SK-N-SH treated with all-trans-retinoic acid at 6 μM for 48 hours (cell line): Measurements from ENCODE around the gene MID1.

Experiments used
- ATAC-seq: fragments of 200-7000 bp; cut with Tn5 transposase; 3 replicates; pipeline ENCODE4 v1.9.1; 2020; ENCODE audit warnings: mild to moderate bottlenecking, moderate library complexity
- ARNTL ChIP-seq: fragments of 450-650 bp; formaldehyde crosslinking; IDR thresholded peaks from 2 replicates; pipeline ENCODE4 v1.5.0; 2020; ENCODE audit warnings: low read depth, mild to moderate bottlenecking, moderate library complexity, borderline replicate concordance
- BACH2 ChIP-seq: fragments of 250-450 bp; sonication (Bioruptor Pico); IDR thresholded peaks from 2 replicates; pipeline ENCODE4 v1.9.0; 2021; ENCODE audit warnings: mild to moderate bottlenecking, borderline replicate concordance
- CREB5 ChIP-seq: fragments of 250-450 bp; sonication (Bioruptor Pico); IDR thresholded peaks from 2 replicates; pipeline ENCODE4 v1.5.1; 2020; ENCODE audit warnings: low read depth, mild to moderate bottlenecking, moderate library complexity
- CSDC2 ChIP-seq: fragments of 250-450 bp; sonication (Bioruptor Pico); IDR thresholded peaks from 2 replicates; pipeline ENCODE4 v1.5.0; 2020; ENCODE audit warnings: mild to moderate bottlenecking, moderate library complexity
- CSRNP3 ChIP-seq: fragments of 250-450 bp; sonication (Bioruptor Pico); IDR thresholded peaks from 2 replicates; pipeline ENCODE4 v1.5.1; 2021; ENCODE audit warnings: mild to moderate bottlenecking, moderate library complexity
- ESRRG ChIP-seq: fragments of 250-450 bp; sonication (Bioruptor Pico); IDR thresholded peaks from 2 replicates; pipeline ENCODE4 v1.6.1; 2021; ENCODE audit warnings: mild to moderate bottlenecking
- GLIS3 ChIP-seq: fragments of 250-450 bp; sonication (Bioruptor Pico); IDR thresholded peaks from 2 replicates; pipeline ENCODE4 v1.5.0; 2020; ENCODE audit warnings: mild to moderate bottlenecking, moderate library complexity
- ISL1 ChIP-seq: fragments of 250-450 bp; sonication (Bioruptor Pico); IDR thresholded peaks from 2 replicates; pipeline ENCODE4 v2.1.2; 2022; ENCODE audit warnings: mild to moderate bottlenecking, moderate library complexity
- OSR1 ChIP-seq: fragments of 250-450 bp; sonication (Bioruptor Pico); IDR thresholded peaks from 2 replicates; pipeline ENCODE4 v1.8.0; 2022; ENCODE audit warnings: moderate library complexity, mild to moderate bottlenecking, inconsistent platforms
- PATZ1 ChIP-seq: fragments of 250-450 bp; sonication (Bioruptor Pico); IDR thresholded peaks from 2 replicates; pipeline ENCODE4 v1.8.0; 2020; ENCODE audit warnings: mild to moderate bottlenecking, moderate library complexity, borderline replicate concordance
- POU6F1 ChIP-seq: fragments of 250-450 bp; sonication (Bioruptor Pico); IDR thresholded peaks from 2 replicates; pipeline ENCODE4 v1.8.0; 2021; ENCODE audit warnings: low read depth, mild to moderate bottlenecking, moderate library complexity, borderline replicate concordance
- PPARA ChIP-seq: fragments of 250-450 bp; sonication (Bioruptor Pico); IDR thresholded peaks from 2 replicates; pipeline ENCODE4 v1.5.0; 2020; ENCODE audit warnings: mild to moderate bottlenecking, borderline replicate concordance
- RARB ChIP-seq: fragments of 250-450 bp; sonication (Bioruptor Pico); IDR thresholded peaks from 2 replicates; pipeline ENCODE4 v1.8.0; 2021; ENCODE audit warnings: mild to moderate bottlenecking, moderate library complexity
- SNAI2 ChIP-seq: fragments of 250-450 bp; sonication (Bioruptor Pico); IDR thresholded peaks from 2 replicates; pipeline ENCODE4 v1.5.0; 2020; ENCODE audit warnings: mild to moderate bottlenecking, moderate library complexity
- TCF4 ChIP-seq: fragments of 250-450 bp; sonication (Bioruptor Pico); IDR thresholded peaks from 2 replicates; pipeline ENCODE4 v1.8.0; 2021; ENCODE audit warnings: mild to moderate bottlenecking, moderate library complexity, borderline replicate concordance
- TOX ChIP-seq: fragments of 250-450 bp; sonication (Bioruptor Pico); IDR thresholded peaks from 2 replicates; pipeline ENCODE4 v1.8.0; 2021; ENCODE audit warnings: mild to moderate bottlenecking, moderate library complexity, borderline replicate concordance
- TSHZ2 ChIP-seq: fragments of 250-450 bp; sonication (Bioruptor Pico); IDR thresholded peaks from 2 replicates; pipeline ENCODE4 v1.5.0; 2020; ENCODE audit warnings: mild to moderate bottlenecking, moderate library complexity
- ZC3H10 ChIP-seq: fragments of 250-450 bp; sonication (Bioruptor Pico); IDR thresholded peaks from 2 replicates; pipeline ENCODE4 v1.5.1; 2021; ENCODE audit warnings: mild to moderate bottlenecking, moderate library complexity
- ZFP3 ChIP-seq: fragments of 250-450 bp; sonication (Bioruptor Pico); IDR thresholded peaks from 2 replicates; pipeline ENCODE4 v1.5.0; 2020; ENCODE audit warnings: mild to moderate bottlenecking, moderate library complexity
- ZFP30 ChIP-seq: fragments of 450-650 bp; formaldehyde crosslinking; IDR thresholded peaks from 2 replicates; pipeline ENCODE4 v1.5.0; 2022; ENCODE audit warnings: mild to moderate bottlenecking, moderate library complexity
- ZNF565 ChIP-seq: fragments of 450-650 bp; formaldehyde crosslinking; conservative IDR thresholded peaks from 2 replicates; pipeline ENCODE4 v1.5.0; 2020; ENCODE audit warnings: low read depth, mild to moderate bottlenecking, moderate library complexity
- ZNF70 ChIP-seq: fragments of 450-650 bp; formaldehyde crosslinking; IDR thresholded peaks from 2 replicates; pipeline ENCODE4 v1.5.0; 2020; ENCODE audit warnings: mild to moderate bottlenecking, moderate library complexity
- ZNF8 ChIP-seq: fragments of 450-650 bp; formaldehyde crosslinking; IDR thresholded peaks from 2 replicates; pipeline ENCODE4 v1.5.0; 2020; ENCODE audit warnings: mild to moderate bottlenecking, moderate library complexity

Gene MID1

GRCh38 chrX:10512741-10513140 lies 107.6 kb downstream of the MID1 start:
- no peak; the same call in 2 of the 3 replicates for ATAC-seq
- TF ChIP-seq POU6F1 (CRISPR knock-in tag) (no peak), ZNF70 (CRISPR knock-in tag) (no peak), PATZ1 (no peak), RARB (CRISPR knock-in tag) (no peak), PPARA (CRISPR knock-in tag) (no peak), TOX (no peak), TCF4 (CRISPR knock-in tag) (no peak), BACH2 (CRISPR knock-in tag) (no peak), GLIS3 (CRISPR knock-in tag) (no peak), ZNF8 (CRISPR knock-in tag) (no peak)

- 0 out of 2 replicates have a peak, but pooled peaks have one; percentile 61 for TF ChIP-seq GLIS3 (CRISPR knock-in tag)
- 0 out of 2 replicates have a peak, but pooled peaks have one; percentile 51 for TF ChIP-seq CSDC2 (CRISPR knock-in tag)
- TF ChIP-seq TCF4 (CRISPR knock-in tag), result no peak; the same call in 1 of the 2 replicates
- TF ChIP-seq SNAI2 (CRISPR knock-in tag), result no peak
- no peak for TF ChIP-seq RARB (CRISPR knock-in tag)
- TF ChIP-seq ISL1 (CRISPR knock-in tag), result peak; percentile 92
- TF ChIP-seq ZNF565 (CRISPR knock-in tag), result no peak
- TF ChIP-seq ZFP30, result no peak
- TF ChIP-seq OSR1, result no peak
- no peak for TF ChIP-seq PPARA (CRISPR knock-in tag)
- TF ChIP-seq PATZ1, result peak; percentile 68; the same call in 1 of the 2 replicates
- TF ChIP-seq BACH2 (CRISPR knock-in tag), result no peak
- peak; percentile 55; the same call in 1 of the 2 replicates for TF ChIP-seq CREB5
- no peak for TF ChIP-seq ARNTL (CRISPR knock-in tag)
- no peak for TF ChIP-seq ZFP3 (CRISPR knock-in tag)
- no peak for TF ChIP-seq ESRRG
- no peak for TF ChIP-seq TSHZ2 (CRISPR knock-in tag)
- TF ChIP-seq ZC3H10, result 0 out of 2 replicates have a peak, but pooled peaks have one; percentile 47
- no peak for TF ChIP-seq ZNF70 (CRISPR knock-in tag)
- no peak for TF ChIP-seq TOX
- peak; percentile 59; the same call in 1 of the 2 replicates for TF ChIP-seq CSRNP3 (CRISPR knock-in tag)
- TF ChIP-seq POU6F1 (CRISPR knock-in tag), result no peak
- no peak for TF ChIP-seq ZNF8 (CRISPR knock-in tag)
- peak; percentile 83 for ATAC-seq
Observed at GRCh38 chrX:10512258-10512657, 108.1 kb downstream of the MID1 start.
